22Rv1 (cell line): ENCODE results near the gene TUBB1.

ENCODE experiments used
- ZFX ChIP-seq: fragments of 450-650 bp; IDR thresholded peaks from 2 replicates; pipeline ENCODE4 v1.6.1; 2017; ENCODE audit warnings: antibody characterized with exemption, borderline replicate concordance
- TF ChIP-seq, protein P1 (sequence below): fragments of 450-650 bp; IDR thresholded peaks from 2 replicates; pipeline ENCODE4 v1.5.1; 2017; ENCODE audit warnings: mild to moderate bottlenecking

DNA sequence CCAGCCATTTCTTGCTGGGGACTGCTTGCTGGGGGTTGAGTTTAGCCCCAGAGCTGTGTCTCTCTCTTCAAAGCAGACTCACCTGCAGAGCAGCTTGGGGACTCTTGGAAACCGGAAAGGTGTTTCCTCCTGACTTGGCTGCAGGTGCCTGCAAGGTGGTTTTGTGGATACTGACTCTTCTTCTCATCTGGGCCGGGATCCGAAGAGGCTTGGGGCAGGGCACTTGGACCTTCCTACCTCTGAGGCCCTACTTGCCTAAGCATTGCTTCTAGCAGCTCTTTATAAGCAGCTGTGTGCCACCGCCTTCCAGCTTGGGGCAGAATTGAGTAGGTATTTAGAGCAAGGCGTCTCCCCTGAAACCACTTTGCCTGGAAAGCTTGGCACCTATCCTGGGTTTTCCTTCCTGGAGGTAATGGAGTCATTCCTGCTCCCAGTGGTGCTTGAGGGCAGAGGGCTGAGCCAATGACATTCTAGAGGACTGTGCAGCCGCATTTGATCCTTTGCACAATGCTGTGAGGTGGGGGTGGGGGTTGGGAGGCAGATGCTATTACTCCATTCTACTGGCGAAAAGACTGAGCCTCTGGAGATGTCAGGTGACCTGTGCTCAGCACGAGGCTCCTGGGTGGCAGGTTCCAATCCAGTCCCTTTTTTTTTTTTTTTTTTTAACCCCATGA is 8.8 kb upstream of the TUBB1 start:
- TF ChIP-seq, protein P1, sequence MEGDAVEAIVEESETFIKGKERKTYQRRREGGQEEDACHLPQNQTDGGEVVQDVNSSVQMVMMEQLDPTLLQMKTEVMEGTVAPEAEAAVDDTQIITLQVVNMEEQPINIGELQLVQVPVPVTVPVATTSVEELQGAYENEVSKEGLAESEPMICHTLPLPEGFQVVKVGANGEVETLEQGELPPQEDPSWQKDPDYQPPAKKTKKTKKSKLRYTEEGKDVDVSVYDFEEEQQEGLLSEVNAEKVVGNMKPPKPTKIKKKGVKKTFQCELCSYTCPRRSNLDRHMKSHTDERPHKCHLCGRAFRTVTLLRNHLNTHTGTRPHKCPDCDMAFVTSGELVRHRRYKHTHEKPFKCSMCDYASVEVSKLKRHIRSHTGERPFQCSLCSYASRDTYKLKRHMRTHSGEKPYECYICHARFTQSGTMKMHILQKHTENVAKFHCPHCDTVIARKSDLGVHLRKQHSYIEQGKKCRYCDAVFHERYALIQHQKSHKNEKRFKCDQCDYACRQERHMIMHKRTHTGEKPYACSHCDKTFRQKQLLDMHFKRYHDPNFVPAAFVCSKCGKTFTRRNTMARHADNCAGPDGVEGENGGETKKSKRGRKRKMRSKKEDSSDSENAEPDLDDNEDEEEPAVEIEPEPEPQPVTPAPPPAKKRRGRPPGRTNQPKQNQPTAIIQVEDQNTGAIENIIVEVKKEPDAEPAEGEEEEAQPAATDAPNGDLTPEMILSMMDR, result no peak
- no peak for TF ChIP-seq ZFX
